ENCODE results near the gene OR2Y1.

- TF ChIP-seq CTCF (IDR thresholded peaks at IDR 0.05 in 4 of 5, conservative IDR thresholded peaks at IDR 0.05 in 1 of 5) (no peak), POLR2A (IDR thresholded peaks at IDR 0.05) (no peak)
These were observed 3.3 kb downstream of the OR2Y1 start for GRCh38 chr5:180736536-180736935.
